ENCODE data around the gene SYTL3. TPM values are rescaled to one million over a fixed set of nuclear protein-coding genes. Genes with fewer than 3 reads are reported as not detected.

Gene SYTL3
- total and polyA plus RNA-seq, 10 of the 15 experiments (the other 5 are each of a cell fraction or from before 2014, with no cell fraction given), result 3.3 to 12.1 (median 6.9) TPM

GRCh38 chr6:158648682-158649131, 1.1 kb upstream of the SYTL3 start (continued):
- TF ChIP-seq NR2C2 (IDR thresholded peaks at IDR 0.05; ENCODE audit: borderline replicate concordance, control insufficient read depth, insufficient read length, low read depth) (no peak), TAF1 (IDR thresholded peaks at IDR 0.05; ENCODE audit: borderline replicate concordance, low read depth, low read length) (no peak), TCF12 (IDR thresholded peaks at IDR 0.05; ENCODE audit: low read depth, low read length) (no peak; the same call in 1 of the 2 replicates), TCF3 (IDR thresholded peaks at IDR 0.05; ENCODE audit: borderline replicate concordance, insufficient read depth, low read depth, low read length) (peak; percentile 61), NFIC (IDR thresholded peaks at IDR 0.05; ENCODE audit: low read depth, low read length) (peak; percentile 98), SREBF2 (IDR thresholded peaks at IDR 0.05; ENCODE audit: low read length) (no peak), POU2F2 (IDR thresholded peaks at IDR 0.05; ENCODE audit: borderline replicate concordance, low read depth, low read length) (0 out of 3 replicates have a peak, but pooled peaks have one; percentile 49), POLR2AphosphoS2 (IDR thresholded peaks at IDR 0.05; ENCODE audit: low read depth, low read length) (no peak), SUZ12 (IDR thresholded peaks at IDR 0.05; ENCODE audit: unreplicated experiment) (no peak), CREM (IDR thresholded peaks at IDR 0.05; ENCODE audit: low read depth) (peak; percentile 90), ZBTB4 (CRISPR knock-in tag; IDR thresholded peaks at IDR 0.05) (no peak), LARP7 (IDR thresholded peaks at IDR 0.05) (no peak), RCOR1 (conservative IDR thresholded peaks at IDR 0.05; ENCODE audit: low read depth, low read length) (peak; percentile 74; the same call in 1 of the 2 replicates), USF1 (IDR thresholded peaks at IDR 0.05; ENCODE audit: borderline replicate concordance, extremely low read length, insufficient read depth, low read depth, low read length) (no peak), PAX5 (IDR thresholded peaks at IDR 0.05; ENCODE audit: borderline replicate concordance, low read depth, low read length) (peak; percentile 70; the same call in 1 of the 2 replicates), BMI1 (IDR thresholded peaks at IDR 0.05; ENCODE audit: borderline replicate concordance) (peak; percentile 69), NFXL1 (IDR thresholded peaks at IDR 0.05; ENCODE audit: borderline replicate concordance) (no peak), FOXK2 (IDR thresholded peaks at IDR 0.05) (no peak), SMARCA5 (IDR thresholded peaks at IDR 0.05) (no peak), NFYB (IDR thresholded peaks at IDR 0.05; ENCODE audit: insufficient read depth, low read depth, low read length) (no peak), ATF3 (IDR thresholded peaks at IDR 0.05; ENCODE audit: borderline replicate concordance, extremely low read depth, low read depth, low read length) (no peak), IRF4 (IDR thresholded peaks at IDR 0.05; ENCODE audit: low read depth, low read length) (peak; percentile 99), MXI1 (IDR thresholded peaks at IDR 0.05; ENCODE audit: low read depth, low read length) (no peak), FOXM1 (IDR thresholded peaks at IDR 0.05; ENCODE audit: low read depth, low read length) (peak; percentile 92), MYB (IDR thresholded peaks at IDR 0.05; ENCODE audit: borderline replicate concordance, low read depth, low read length) (no peak), CBFB (IDR thresholded peaks at IDR 0.05; ENCODE audit: low read depth) (peak; percentile 50; the same call in 1 of the 2 replicates), ELK1 (IDR thresholded peaks at IDR 0.05; ENCODE audit: low read depth, low read length) (no peak), POLR2A (IDR thresholded peaks at IDR 0.05; ENCODE audit: low read depth, low read length) (no peak), PML (IDR thresholded peaks at IDR 0.05; ENCODE audit: low read length) (no peak; the same call in 1 of the 2 replicates)

Measured in GM12878 (cell line).